ENCODE data around the gene ERN1. TPM values are rescaled to one million over a fixed set of nuclear protein-coding genes. Genes with fewer than 3 reads are reported as not detected.
"Not testable (repeated sequence)": the region's sequence is repeated elsewhere in the genome, so short reads cannot be mapped to it uniquely, and the experiment has no call there.

Gene ERN1
- total RNA-seq, 2 experiments from 2014 or later = 126 to 128 TPM

GRCh38 chr17:64020056-64020766 is 109.7 kb downstream of the ERN1 start, which contains the start of gene ICAM2:
Gene ICAM2 (minus strand): TSS chr17:64020633. CDS start chr17:64006691, 13,942 bp downstream.
- peak; percentile 95 for DNase-seq
- ChIA-PET POLR2A (interaction anchor here (0.6 to 5.9 kb wide), 39 partner anchors 9 to 485 kb away, joined by 3 to 79 read pairs (median 5); partner anchors contain the start of genes CD79B, DDX42, ERN1 and GH1), CTCF (interaction anchor here (0.7 to 6.1 kb wide), 19 partner anchors 7 to 398 kb away, joined by 3 to 149 read pairs (median 7); partner anchors contain the start of genes CD79B, CSHL1, ERN1 and GH1)
- peak within 1 kb of the TSS; percentile 100 for H3K27ac Mint-ChIP-seq
- H3K4me1 Mint-ChIP-seq = peaks cover 66% of the 10 kb centered on the region
- H3K27me3 Mint-ChIP-seq = no peaks in the 10 kb centered on the region
- H3K9me3 Mint-ChIP-seq = no peaks in the 10 kb centered on the region
- peaks cover 25% of the 10 kb centered on the region for H3K36me3 Mint-ChIP-seq (ENCODE audit: low read depth)
- peak within 1 kb of the TSS; percentile 99 for H3K4me3 Mint-ChIP-seq

GRCh38 chr17:64019551-64019961 is 110.4 kb downstream of the ERN1 start:
- peak; percentile 40 for DNase-seq
- not testable (repeated sequence) for H3K9me3 Mint-ChIP-seq, H3K27me3 Mint-ChIP-seq
- H3K4me1 Mint-ChIP-seq = peaks cover 64% of the 10 kb centered on the region
- peak overlapping the region; percentile 99 for H3K4me3 Mint-ChIP-seq
- peaks cover 29% of the 10 kb centered on the region for H3K36me3 Mint-ChIP-seq (ENCODE audit: low read depth)
- H3K27ac Mint-ChIP-seq = peak overlapping the region; percentile 100
- CTCF ChIA-PET = interaction anchor here (0.7 to 6.1 kb wide), 18 partner anchors 8 to 397 kb away, joined by 3 to 149 read pairs (median 7); partner anchors contain the start of genes CD79B, CSHL1, ERN1 and GH1
- POLR2A ChIA-PET = interaction anchor here (0.7 to 5.9 kb wide), 28 partner anchors 9 to 486 kb away, joined by 3 to 79 read pairs (median 7); partner anchors contain the start of genes CD79B, ERN1, GH1 and PRR29

GRCh38 chr17:64017381-64017980 is 112.5 kb downstream of the ERN1 start:
- Mint-ChIP-seq H3K36me3 (ENCODE audit: low read depth) (peaks cover 32% of the 10 kb centered on the region), H3K9me3 (no peaks in the 10 kb centered on the region), H3K27ac (peak overlapping the region; percentile 100), H3K4me3 (peak overlapping the region; percentile 99), H3K4me1 (peaks cover 60% of the 10 kb centered on the region), H3K27me3 (no peaks in the 10 kb centered on the region)
- DNase-seq = no peak
- CTCF ChIA-PET = interaction anchor here (0.7 to 6.1 kb wide), 13 partner anchors 10 to 116 kb away, joined by 3 to 149 read pairs (median 7); partner anchors contain the start of genes CD79B and GH1
- POLR2A ChIA-PET = interaction anchor here (0.6 to 5.9 kb wide), 12 partner anchors 8 to 488 kb away, joined by 3 to 57 read pairs (median 6); partner anchors contain the start of genes DDX5, ERN1 and PRR29

GRCh38 chr17:64016974-64017373 is 113.0 kb downstream of the ERN1 start:
- CTCF ChIA-PET = interaction anchor here (0.6 to 6.1 kb wide), 17 partner anchors 10 to 117 kb away, joined by 3 to 149 read pairs (median 6); partner anchors contain the start of genes CD79B, CSHL1, GH1 and PRR29
- Mint-ChIP-seq H3K4me1 (peaks cover 56% of the 10 kb centered on the region), H3K4me3 (peak overlapping the region; percentile 83), H3K27ac (peak overlapping the region; percentile 97), H3K9me3 (no peaks in the 10 kb centered on the region), H3K27me3 (no peaks in the 10 kb centered on the region), H3K36me3 (ENCODE audit: low read depth) (peaks cover 34% of the 10 kb centered on the region)
- no peak for DNase-seq
- POLR2A ChIA-PET = interaction anchor here (0.6 to 5.9 kb wide), 14 partner anchors 9 to 489 kb away, joined by 3 to 57 read pairs (median 5); partner anchors contain the start of genes DDX5, ERN1 and PRR29

GRCh38 chr17:64016231-64016784 is 113.6 kb downstream of the ERN1 start:
- DNase-seq = no peak
- Mint-ChIP-seq H3K27me3 (no peaks in the 10 kb centered on the region), H3K27ac (peak overlapping the region; percentile 97), H3K9me3 (no peaks in the 10 kb centered on the region), H3K36me3 (ENCODE audit: low read depth) (peaks cover 40% of the 10 kb centered on the region), H3K4me1 (peaks cover 57% of the 10 kb centered on the region), H3K4me3 (peak overlapping the region; percentile 83)
- CTCF ChIA-PET = interaction anchor here (0.6 to 6.1 kb wide), 16 partner anchors 10 to 117 kb away, joined by 3 to 149 read pairs (median 6); partner anchors contain the start of genes CD79B, CSHL1, GH1 and PRR29
- POLR2A ChIA-PET = interaction anchor here (0.9 to 5.9 kb wide), 12 partner anchors 10 to 489 kb away, joined by 3 to 57 read pairs (median 6); partner anchors contain the start of genes DDX5, ERN1 and PRR29

GRCh38 chr17:64015447-64015846 is 114.5 kb downstream of the ERN1 start:
- Mint-ChIP-seq H3K4me3 (peak overlapping the region; percentile 83), H3K27me3 (no peaks in the 10 kb centered on the region), H3K4me1 (peaks cover 57% of the 10 kb centered on the region), H3K27ac (peak overlapping the region; percentile 97), H3K9me3 (no peaks in the 10 kb centered on the region), H3K36me3 (ENCODE audit: low read depth) (peaks cover 49% of the 10 kb centered on the region)
- ChIA-PET CTCF (no interaction called here), POLR2A (no interaction called here)
- DNase-seq = no peak

GRCh38 chr17:64009571-64010402 is 120.2 kb downstream of the ERN1 start:
- Mint-ChIP-seq H3K4me3 (no peak overlapping the region), H3K27ac (peak overlapping the region; percentile 49), H3K36me3 (ENCODE audit: low read depth) (peaks cover 58% of the 10 kb centered on the region), H3K4me1 (peaks cover 69% of the 10 kb centered on the region), H3K9me3 (no peaks in the 10 kb centered on the region), H3K27me3 (no peaks in the 10 kb centered on the region)
- POLR2A ChIA-PET = interaction anchor here (1.5 kb wide), 1 partner anchor 11 kb away, joined by 8 read pairs; the partner anchor contains the start of gene ICAM2
- no peak for DNase-seq
- CTCF ChIA-PET = interaction anchor here (0.7 to 1.2 kb wide), 2 partner anchors 10 to 20 kb away, joined by 3 read pairs; partner anchors contain the start of gene ICAM2

GRCh38 chr17:64008830-64009229 is 121.1 kb downstream of the ERN1 start:
- H3K4me1 Mint-ChIP-seq = peaks cover 61% of the 10 kb centered on the region
- no peak for DNase-seq
- H3K9me3 Mint-ChIP-seq = no peaks in the 10 kb centered on the region
- H3K4me3 Mint-ChIP-seq = no peak overlapping the region
- no peaks in the 10 kb centered on the region for H3K27me3 Mint-ChIP-seq
- CTCF ChIA-PET = interaction anchor here (1.2 kb wide), 1 partner anchor 21 kb away, joined by 3 read pairs; no protein-coding TSS in a partner anchor
- H3K36me3 Mint-ChIP-seq (ENCODE audit: low read depth) = peaks cover 66% of the 10 kb centered on the region
- peak overlapping the region; percentile 56 for H3K27ac Mint-ChIP-seq
- POLR2A ChIA-PET = no interaction called here

GRCh38 chr17:64008346-64008745 is 121.6 kb downstream of the ERN1 start:
- Mint-ChIP-seq H3K4me1 (peaks cover 56% of the 10 kb centered on the region), H3K27ac (peak overlapping the region; percentile 19), H3K9me3 (no peaks in the 10 kb centered on the region), H3K36me3 (ENCODE audit: low read depth) (peaks cover 70% of the 10 kb centered on the region), H3K27me3 (no peaks in the 10 kb centered on the region), H3K4me3 (no peak overlapping the region)
- no peak for DNase-seq
- ChIA-PET POLR2A (no interaction called here), CTCF (interaction anchor here (1.2 kb wide), 1 partner anchor 21 kb away, joined by 3 read pairs; no protein-coding TSS in a partner anchor)

GRCh38 chr17:64007838-64008282 is 122.1 kb downstream of the ERN1 start:
- H3K27ac Mint-ChIP-seq = peak overlapping the region; percentile 21
- no peak for DNase-seq
- POLR2A ChIA-PET = interaction anchor here (1.5 kb wide), 1 partner anchor 15 kb away, joined by 3 read pairs; no protein-coding TSS in a partner anchor

GRCh38 chr17:64007089-64007837 is 122.7 kb downstream of the ERN1 start:
- H3K27me3 Mint-ChIP-seq, H3K9me3 Mint-ChIP-seq, DNase-seq, H3K4me3 Mint-ChIP-seq: not testable (repeated sequence)
- CTCF ChIA-PET = interaction anchor here (1.0 to 2.8 kb wide), 3 partner anchors 9 to 19 kb away, joined by 3 to 6 read pairs (median 6); no protein-coding TSS in a partner anchor
- POLR2A ChIA-PET = interaction anchor here (0.6 to 1.5 kb wide), 3 partner anchors 13 to 17 kb away, joined by 3 to 4 read pairs (median 3); partner anchors contain the start of gene ICAM2
- H3K36me3 Mint-ChIP-seq (ENCODE audit: low read depth) = peaks cover 75% of the 10 kb centered on the region
- peak overlapping the region; percentile 54 for H3K27ac Mint-ChIP-seq
- H3K4me1 Mint-ChIP-seq = peaks cover 52% of the 10 kb centered on the region

More at GRCh38 chr17:64007838-64008282, 122.1 kb downstream of the ERN1 start:
- Mint-ChIP-seq H3K27me3 (no peaks in the 10 kb centered on the region), H3K4me1 (peaks cover 54% of the 10 kb centered on the region), H3K4me3 (no peak overlapping the region), H3K9me3 (no peaks in the 10 kb centered on the region), H3K36me3 (ENCODE audit: low read depth) (peaks cover 72% of the 10 kb centered on the region)
- CTCF ChIA-PET = interaction anchor here (2.2 kb wide), 1 partner anchor 9 kb away, joined by 6 read pairs; no protein-coding TSS in a partner anchor

Measured in activated CD4-positive, alpha-beta memory T cell treated with anti-CD3 and anti-CD28 coated beads, Interleukin-2, amount 10 ng/mL, durations not matched to agents 7 days and 5 days (primary cell).